HEK293 (cell line): ENCODE measurements around the gene WLS.

Experiments used
- ZNF510 ChIP-seq: fragments of 450-650 bp; formaldehyde crosslinking; IDR thresholded peaks from 2 replicates; pipeline ENCODE4 v1.5.1; 2018; ENCODE audit warnings: mild to moderate bottlenecking, missing genetic modification characterization, missing biosample characterization; ENCODE audit not compliant: insufficient replicate concordance
- TF ChIP-seq, protein P1 (sequence below): fragments of 450-650 bp; formaldehyde crosslinking; IDR thresholded peaks from 2 replicates; pipeline ENCODE4 v1.5.1; 2016; ENCODE audit warnings: missing biosample characterization, missing genetic modification characterization
- TF ChIP-seq, protein P2 (sequence below): fragments of 450-650 bp; formaldehyde crosslinking; IDR thresholded peaks from 2 replicates; pipeline ENCODE4 v1.5.1; 2017; ENCODE audit warnings: missing biosample characterization, missing genetic modification characterization

DNA sequence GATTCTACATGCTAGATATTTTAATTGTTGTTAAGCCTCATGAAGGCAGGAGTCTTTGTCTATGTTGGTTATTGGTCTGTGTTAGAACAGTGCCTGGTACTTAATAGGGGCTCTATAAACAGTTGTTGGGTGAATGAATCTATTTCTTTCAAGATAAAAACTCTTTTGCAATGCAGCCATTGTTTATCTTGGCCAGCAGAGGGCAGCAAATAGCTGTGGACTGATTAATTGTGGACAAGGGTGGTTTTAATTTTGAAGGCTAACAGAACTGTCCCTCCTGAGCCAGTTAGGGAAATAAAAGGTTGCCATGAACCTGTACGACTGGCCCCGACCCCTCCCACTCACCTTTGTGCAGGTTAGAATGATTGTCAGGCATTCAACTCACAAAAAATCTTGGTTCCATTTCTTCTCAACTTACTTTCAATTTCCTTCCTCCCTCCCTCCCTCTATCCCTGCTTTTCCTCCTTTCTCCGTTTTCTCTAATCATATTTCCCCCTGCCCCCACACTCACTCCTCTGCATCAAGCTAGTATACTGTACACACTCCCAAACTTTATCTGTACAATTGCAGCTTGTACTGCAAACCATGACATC is 115.6 kb downstream of the WLS start:
- no peak for TF ChIP-seq ZNF510
- TF ChIP-seq, protein P1, sequence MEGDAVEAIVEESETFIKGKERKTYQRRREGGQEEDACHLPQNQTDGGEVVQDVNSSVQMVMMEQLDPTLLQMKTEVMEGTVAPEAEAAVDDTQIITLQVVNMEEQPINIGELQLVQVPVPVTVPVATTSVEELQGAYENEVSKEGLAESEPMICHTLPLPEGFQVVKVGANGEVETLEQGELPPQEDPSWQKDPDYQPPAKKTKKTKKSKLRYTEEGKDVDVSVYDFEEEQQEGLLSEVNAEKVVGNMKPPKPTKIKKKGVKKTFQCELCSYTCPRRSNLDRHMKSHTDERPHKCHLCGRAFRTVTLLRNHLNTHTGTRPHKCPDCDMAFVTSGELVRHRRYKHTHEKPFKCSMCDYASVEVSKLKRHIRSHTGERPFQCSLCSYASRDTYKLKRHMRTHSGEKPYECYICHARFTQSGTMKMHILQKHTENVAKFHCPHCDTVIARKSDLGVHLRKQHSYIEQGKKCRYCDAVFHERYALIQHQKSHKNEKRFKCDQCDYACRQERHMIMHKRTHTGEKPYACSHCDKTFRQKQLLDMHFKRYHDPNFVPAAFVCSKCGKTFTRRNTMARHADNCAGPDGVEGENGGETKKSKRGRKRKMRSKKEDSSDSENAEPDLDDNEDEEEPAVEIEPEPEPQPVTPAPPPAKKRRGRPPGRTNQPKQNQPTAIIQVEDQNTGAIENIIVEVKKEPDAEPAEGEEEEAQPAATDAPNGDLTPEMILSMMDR (tag by site-specific recombination) = peak; percentile 65
- TF ChIP-seq, protein P2, sequence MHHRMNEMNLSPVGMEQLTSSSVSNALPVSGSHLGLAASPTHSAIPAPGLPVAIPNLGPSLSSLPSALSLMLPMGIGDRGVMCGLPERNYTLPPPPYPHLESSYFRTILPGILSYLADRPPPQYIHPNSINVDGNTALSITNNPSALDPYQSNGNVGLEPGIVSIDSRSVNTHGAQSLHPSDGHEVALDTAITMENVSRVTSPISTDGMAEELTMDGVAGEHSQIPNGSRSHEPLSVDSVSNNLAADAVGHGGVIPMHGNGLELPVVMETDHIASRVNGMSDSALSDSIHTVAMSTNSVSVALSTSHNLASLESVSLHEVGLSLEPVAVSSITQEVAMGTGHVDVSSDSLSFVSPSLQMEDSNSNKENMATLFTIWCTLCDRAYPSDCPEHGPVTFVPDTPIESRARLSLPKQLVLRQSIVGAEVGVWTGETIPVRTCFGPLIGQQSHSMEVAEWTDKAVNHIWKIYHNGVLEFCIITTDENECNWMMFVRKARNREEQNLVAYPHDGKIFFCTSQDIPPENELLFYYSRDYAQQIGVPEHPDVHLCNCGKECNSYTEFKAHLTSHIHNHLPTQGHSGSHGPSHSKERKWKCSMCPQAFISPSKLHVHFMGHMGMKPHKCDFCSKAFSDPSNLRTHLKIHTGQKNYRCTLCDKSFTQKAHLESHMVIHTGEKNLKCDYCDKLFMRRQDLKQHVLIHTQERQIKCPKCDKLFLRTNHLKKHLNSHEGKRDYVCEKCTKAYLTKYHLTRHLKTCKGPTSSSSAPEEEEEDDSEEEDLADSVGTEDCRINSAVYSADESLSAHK = no peak
